Measurements from ENCODE around the gene CHRND.

Gene CHRND

DNA sequence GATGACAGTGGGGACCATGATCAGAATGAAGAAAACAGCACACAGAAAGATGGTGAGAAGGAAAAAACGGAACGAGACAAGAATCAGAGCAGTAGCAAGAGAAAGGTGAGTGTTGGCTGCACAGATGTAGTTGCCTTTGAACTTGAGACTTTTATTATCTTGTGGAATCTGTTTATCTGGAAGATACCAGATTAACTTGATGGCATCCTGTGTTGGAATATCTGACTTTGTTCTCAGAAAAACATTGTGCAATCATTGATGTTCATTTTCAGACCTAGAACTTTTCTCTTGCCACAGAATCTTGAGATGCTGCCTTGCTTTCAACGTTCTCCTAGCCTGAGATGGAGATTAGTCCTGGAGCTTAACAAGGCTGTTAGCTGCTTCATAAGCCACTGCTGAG is 30.5 kb downstream of the CHRND start:
- Histone ChIP-seq H3K4me1 (ENCODE audit: low read depth, poor library complexity, severe bottlenecking) (no peaks in the 10 kb centered on the region), H3K27me3 (ENCODE audit: insufficient read depth, low read depth) (no peaks in the 10 kb centered on the region), H4K20me1 (ENCODE audit: insufficient read depth) (no peaks in the 10 kb centered on the region; the same call in 1 of the 2 replicates), H3K36me3 (ENCODE audit: insufficient read depth) (no peaks in the 10 kb centered on the region), H3K27ac (no peak overlapping the region), H3K4me3 (IDR thresholded peaks at IDR 0.05; ENCODE audit: insufficient read depth, low read depth, low read length) (no peak overlapping the region), H3K9ac (no peak overlapping the region), H3K79me2 (ENCODE audit: insufficient read depth, low read depth) (peaks cover 47% of the 10 kb centered on the region), H2AFZ (ENCODE audit: low read depth) (no peak overlapping the region), H3K4me2 (no peak overlapping the region)
- TF ChIP-seq, protein P1, sequence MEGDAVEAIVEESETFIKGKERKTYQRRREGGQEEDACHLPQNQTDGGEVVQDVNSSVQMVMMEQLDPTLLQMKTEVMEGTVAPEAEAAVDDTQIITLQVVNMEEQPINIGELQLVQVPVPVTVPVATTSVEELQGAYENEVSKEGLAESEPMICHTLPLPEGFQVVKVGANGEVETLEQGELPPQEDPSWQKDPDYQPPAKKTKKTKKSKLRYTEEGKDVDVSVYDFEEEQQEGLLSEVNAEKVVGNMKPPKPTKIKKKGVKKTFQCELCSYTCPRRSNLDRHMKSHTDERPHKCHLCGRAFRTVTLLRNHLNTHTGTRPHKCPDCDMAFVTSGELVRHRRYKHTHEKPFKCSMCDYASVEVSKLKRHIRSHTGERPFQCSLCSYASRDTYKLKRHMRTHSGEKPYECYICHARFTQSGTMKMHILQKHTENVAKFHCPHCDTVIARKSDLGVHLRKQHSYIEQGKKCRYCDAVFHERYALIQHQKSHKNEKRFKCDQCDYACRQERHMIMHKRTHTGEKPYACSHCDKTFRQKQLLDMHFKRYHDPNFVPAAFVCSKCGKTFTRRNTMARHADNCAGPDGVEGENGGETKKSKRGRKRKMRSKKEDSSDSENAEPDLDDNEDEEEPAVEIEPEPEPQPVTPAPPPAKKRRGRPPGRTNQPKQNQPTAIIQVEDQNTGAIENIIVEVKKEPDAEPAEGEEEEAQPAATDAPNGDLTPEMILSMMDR (conservative IDR thresholded peaks at IDR 0.05; ENCODE audit: low read depth, low read length): no peak

DNA sequence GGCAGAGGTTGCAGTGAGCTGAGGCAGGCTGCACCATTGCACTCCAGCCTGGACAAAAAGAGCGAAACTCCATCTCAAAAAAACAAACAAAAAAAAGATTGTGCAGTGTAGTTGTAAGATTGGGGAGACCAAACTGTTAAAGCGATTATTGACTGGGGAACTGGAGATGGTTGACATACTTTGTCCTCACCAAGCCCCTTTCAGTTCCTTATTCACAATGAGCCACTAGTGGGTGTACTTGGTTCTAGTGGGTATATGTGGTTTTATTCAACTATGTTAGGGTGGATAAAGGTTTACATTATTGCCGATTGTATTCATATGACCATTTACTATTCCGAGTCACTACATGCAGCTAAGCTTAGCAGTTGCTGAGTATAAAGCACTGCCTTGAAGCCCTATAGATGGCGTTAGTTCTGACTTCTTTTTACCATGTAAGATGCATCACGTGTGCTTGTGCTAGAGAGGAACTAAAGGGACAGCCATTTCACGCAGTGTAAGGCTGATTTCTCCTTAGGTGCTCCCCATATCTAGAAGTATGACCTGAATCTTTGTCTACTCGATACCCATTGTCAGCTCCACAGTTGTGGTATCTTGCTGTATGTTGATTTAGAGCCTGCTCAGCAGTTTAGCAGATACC is 36.7 kb downstream of the CHRND start:
- Histone ChIP-seq H3K4me3 (IDR thresholded peaks at IDR 0.05; ENCODE audit: insufficient read depth, low read depth, low read length) (no peak overlapping the region), H4K20me1 (ENCODE audit: insufficient read depth) (no peaks in the 10 kb centered on the region), H3K4me1 (ENCODE audit: low read depth, poor library complexity, severe bottlenecking) (no peaks in the 10 kb centered on the region), H3K79me2 (ENCODE audit: insufficient read depth, low read depth) (no peaks in the 10 kb centered on the region), H3K27me3 (ENCODE audit: insufficient read depth, low read depth) (no peaks in the 10 kb centered on the region), H3K36me3 (ENCODE audit: insufficient read depth) (peaks cover 2% of the 10 kb centered on the region; the same call in 1 of the 2 replicates), H3K9ac (no peak overlapping the region), H3K27ac (no peak overlapping the region), H3K4me2 (no peak overlapping the region), H2AFZ (ENCODE audit: low read depth) (no peak overlapping the region)
- TF ChIP-seq, protein P1 (conservative IDR thresholded peaks at IDR 0.05; ENCODE audit: low read depth, low read length): no peak

DNA sequence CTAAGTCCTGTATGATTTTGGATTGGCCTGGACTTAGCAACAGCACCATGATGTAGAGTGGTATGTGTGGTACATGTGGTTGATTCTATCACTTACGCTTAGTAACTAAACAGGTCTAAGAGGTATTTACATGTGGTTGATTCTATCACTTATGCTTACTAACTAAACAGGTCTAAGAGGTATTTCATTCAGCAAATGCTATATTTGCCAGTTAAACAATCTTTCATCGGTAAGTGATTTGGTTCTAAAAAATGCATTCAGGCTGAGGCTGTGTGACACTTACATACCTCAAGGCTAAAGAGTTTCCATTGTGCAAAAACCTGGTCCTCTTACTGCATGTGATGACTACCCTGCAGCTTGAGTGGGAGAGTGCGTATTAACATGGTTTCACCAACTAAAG is 37.6 kb downstream of the CHRND start:
- no peak overlapping the region for H3K27ac ChIP-seq
- no peak overlapping the region for H3K4me3 ChIP-seq (IDR thresholded peaks at IDR 0.05; ENCODE audit: insufficient read depth, low read depth, low read length)
- TF ChIP-seq, protein P1 (conservative IDR thresholded peaks at IDR 0.05; ENCODE audit: low read depth, low read length): no peak
- no peak overlapping the region for H3K4me2 ChIP-seq
- H4K20me1 ChIP-seq (ENCODE audit: insufficient read depth): no peaks in the 10 kb centered on the region
- H2AFZ ChIP-seq (ENCODE audit: low read depth): no peak overlapping the region
- H3K27me3 ChIP-seq (ENCODE audit: insufficient read depth, low read depth): no peaks in the 10 kb centered on the region
- H3K79me2 ChIP-seq (ENCODE audit: insufficient read depth, low read depth): no peaks in the 10 kb centered on the region
- H3K9ac ChIP-seq: no peak overlapping the region
- H3K36me3 ChIP-seq (ENCODE audit: insufficient read depth): peaks cover 6% of the 10 kb centered on the region; the same call in 1 of the 2 replicates
- no peaks in the 10 kb centered on the region for H3K4me1 ChIP-seq (ENCODE audit: low read depth, poor library complexity, severe bottlenecking)

DNA sequence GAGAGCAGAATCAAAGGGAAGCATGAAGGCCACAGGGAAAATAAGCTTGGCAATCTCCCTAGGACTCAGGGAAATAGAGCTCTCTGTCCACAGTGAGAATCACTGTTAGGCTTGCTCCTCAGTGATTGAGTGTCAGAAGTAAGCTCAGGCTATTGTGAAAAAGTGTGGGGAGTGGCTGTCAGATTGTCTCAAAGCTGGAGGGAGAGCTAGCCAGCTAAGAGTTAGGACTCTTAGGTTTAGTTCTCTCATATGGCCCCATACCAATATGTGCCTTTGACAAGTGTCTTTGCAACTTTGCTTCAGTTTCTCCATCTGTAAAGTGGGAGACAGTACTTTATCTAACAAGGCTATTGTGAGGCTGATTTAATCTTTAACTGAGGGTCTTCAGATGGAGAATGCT is 41.8 kb downstream of the CHRND start:
- Histone ChIP-seq H3K27me3 (ENCODE audit: insufficient read depth, low read depth) (no peaks in the 10 kb centered on the region), H3K36me3 (ENCODE audit: insufficient read depth) (peaks cover 6% of the 10 kb centered on the region; the same call in 1 of the 2 replicates), H2AFZ (ENCODE audit: low read depth) (no peak overlapping the region), H3K4me3 (IDR thresholded peaks at IDR 0.05; ENCODE audit: insufficient read depth, low read depth, low read length) (no peak overlapping the region), H3K79me2 (ENCODE audit: insufficient read depth, low read depth) (no peaks in the 10 kb centered on the region), H3K4me1 (ENCODE audit: low read depth, poor library complexity, severe bottlenecking) (no peaks in the 10 kb centered on the region), H3K9ac (no peak overlapping the region), H3K27ac (no peak overlapping the region), H4K20me1 (ENCODE audit: insufficient read depth) (no peaks in the 10 kb centered on the region), H3K4me2 (no peak overlapping the region)
- TF ChIP-seq, protein P1 (conservative IDR thresholded peaks at IDR 0.05; ENCODE audit: low read depth, low read length): no peak

Measured in KMS-11 (cell line).